Measurements from ENCODE around the gene SLC30A1.
A peak's percentile ranks its signal among the peaks of the same experiment; 100 is the strongest.

The SLC30A1 gene

DNA sequence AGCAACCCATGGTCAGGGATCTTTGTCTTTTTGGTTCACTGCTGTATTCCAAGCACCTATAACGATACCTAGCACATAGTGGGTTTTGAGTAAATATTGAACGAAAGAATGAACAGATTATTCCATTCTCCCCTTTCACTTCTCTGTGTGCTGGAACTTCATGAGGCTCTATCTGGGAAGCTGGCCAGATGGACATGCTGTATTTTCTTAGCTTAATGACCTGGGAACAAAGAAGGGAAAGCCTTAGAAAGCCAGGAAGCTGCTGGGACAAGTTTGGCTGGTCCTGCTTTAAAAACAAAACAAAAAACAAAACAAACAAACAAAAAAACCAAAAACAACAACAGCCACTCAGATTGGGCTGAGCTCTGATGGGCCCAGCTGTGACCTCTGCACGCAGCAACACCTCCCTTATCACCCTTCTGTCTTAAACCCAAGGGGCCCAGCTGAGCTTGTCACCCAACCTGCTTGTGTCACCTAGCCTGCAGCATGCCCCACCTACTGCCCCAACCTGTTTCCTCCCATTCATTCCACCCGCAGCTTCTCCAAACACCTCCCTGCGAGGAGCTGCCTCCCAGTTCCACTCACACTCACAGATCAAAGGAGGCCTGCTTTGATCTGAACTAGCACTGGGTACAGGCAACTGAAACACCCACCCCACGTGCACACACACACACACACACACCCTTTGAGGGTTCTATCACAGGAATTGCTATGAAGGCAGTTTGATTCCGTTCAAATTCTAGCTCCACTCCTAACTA, 37.1 kb downstream of the SLC30A1 start:
- DNase-seq = no peak

GRCh38 chr1:211541278-211541677, 37.7 kb downstream of the SLC30A1 start:
- DNase-seq = no peak

- DNase-seq = peak in 1 of 2 donors; percentile 13
These were observed 38.1 kb downstream of the SLC30A1 start for GRCh38 chr1:211540824-211541223.

GRCh38 chr1:211538287-211538686, 40.7 kb downstream of the SLC30A1 start:
- DNase-seq = no peak

DNA sequence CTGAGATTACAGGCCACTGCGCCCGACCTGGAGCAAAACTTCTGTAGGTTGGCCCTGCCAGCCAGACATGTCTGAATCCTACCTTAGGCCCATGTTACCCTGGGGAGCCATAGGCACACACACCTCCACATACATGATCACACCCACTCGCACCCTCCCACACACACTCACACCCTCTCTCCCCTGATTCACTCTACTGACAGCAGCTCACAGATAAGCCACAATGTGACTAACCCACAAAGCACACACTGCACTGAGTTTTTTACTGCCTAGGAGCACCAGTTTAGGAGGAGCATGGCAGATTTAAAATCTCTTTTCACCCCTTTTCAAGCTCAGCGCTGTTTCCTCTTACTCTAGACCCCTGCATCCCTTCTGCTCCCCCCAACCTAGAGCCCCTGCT, 41.7 kb downstream of the SLC30A1 start:
- no peak for DNase-seq

GRCh38 chr1:211536606-211537005, 42.4 kb downstream of the SLC30A1 start:
- no peak for DNase-seq

DNA sequence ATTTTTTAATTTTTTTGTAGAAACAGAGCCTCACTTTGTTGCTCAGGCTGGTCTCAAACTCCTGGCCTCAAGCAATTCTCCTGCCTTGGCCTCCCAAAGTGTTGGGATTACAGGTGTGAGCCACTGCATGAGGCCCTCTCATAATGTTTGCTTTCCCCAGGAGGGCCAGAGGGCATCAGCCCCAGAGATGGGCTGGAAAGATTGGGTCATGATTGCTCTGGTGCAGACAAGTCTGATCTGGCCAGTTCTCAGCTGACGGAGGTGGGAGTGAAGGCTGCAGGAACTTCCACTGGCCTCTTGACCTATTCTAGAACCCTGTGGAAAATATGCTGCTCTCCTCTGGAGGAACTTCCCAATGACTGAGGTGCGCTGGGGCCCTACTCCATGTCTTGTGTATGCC, 43.6 kb downstream of the SLC30A1 start:
- no peak for DNase-seq

DNA sequence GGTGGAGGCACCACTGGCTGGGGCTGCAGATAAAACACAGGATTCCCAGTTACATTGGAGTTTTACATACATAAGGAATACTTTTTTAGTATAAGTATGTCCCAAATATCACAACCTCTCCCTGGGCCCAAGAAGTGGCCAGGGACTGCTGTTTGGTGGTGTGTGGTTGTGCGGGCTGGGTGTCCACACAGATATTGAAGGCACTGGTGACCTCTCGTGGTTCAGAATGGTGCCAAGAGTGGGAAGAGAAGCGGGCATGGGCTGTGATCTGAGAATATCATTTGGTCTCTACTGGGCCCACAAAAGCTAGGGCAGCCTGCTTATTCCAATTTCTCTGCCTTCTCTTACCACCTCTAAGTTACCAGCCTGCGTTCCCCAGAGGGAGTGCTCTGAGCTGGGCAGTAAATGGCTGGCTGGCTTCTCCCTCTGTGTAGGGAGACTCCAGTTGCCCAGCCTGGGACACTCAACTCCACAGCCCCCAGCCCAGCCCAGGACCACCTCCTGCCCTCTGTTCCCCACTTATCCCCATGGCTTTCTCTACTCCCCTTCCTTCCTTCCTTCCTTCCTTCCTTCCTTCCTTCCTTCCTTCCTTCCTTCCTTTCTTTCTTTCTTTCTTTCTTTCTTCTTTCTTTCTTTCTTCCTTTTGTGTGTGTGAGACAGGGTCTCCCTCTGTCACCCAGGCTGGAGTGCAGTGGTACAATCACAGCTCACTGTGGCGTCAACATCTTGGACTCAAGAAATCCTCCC, 44.2 kb downstream of the SLC30A1 start:
- DNase-seq = no peak

- DNase-seq = no peak
These were observed 46.9 kb downstream of the SLC30A1 start for GRCh38 chr1:211532088-211532444.

DNA sequence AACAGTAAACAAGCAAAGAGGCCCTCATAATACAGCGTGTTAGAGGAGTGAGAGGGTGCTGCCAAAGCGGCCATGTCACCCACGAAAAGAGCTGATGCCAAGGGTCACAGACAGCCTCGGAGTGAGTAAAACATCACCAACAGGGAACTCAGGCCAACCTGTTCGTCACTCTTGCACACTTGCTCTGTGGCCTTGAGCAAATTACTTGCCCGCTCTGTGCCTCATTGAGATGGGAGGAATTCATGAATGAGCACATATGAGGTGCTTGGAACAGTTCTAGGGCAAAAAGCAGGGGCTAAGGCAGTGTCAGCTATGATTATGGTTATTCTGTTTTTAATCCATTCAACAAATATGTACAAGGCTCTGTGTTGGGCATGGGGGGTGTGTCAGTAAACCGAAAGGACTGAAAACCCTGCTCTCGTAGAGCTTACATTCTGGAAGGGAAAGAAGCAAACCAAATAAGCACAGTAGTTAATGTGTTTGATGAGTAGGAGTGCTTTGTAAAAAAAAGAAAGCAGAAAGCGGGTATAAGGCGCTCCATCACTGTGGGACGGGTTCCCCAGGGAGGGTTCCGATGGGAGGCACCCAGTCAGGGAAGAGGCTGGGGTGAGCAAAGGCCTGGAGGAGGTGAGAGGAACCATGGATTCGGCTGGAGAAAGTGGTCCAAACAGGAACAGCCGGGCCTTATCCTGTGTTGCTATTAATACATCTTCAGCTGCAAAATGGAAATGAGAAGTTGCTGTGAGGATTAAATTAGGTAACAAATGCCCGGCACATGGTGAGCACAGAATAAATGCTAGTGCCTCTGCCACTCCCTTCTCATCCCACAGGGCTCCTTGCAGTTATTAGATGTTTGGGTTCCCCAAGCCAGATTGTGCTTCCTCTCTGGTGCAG, 47.5 kb downstream of the SLC30A1 start:
- peak; percentile 5 to 11 for DNase-seq

DNA sequence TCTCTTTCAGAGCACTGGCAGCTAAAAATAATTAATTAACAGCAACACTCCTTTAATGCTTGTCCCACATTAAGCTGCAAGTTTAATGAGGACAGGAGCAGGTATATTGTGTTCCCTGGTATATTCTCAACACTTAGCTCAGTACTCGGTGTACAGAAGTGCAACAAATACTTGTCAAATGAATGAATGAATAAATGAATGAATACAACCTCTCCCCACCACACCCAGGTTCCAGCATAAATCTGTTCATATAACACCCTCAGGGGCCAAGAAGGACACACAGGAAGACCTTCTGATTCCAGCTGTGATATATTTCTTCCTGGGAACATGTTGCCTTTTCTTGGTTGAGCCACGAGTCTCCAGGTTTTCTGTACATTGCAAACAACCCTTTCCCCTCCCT, 48.9 kb downstream of the SLC30A1 start:
- DNase-seq = no peak

DNA sequence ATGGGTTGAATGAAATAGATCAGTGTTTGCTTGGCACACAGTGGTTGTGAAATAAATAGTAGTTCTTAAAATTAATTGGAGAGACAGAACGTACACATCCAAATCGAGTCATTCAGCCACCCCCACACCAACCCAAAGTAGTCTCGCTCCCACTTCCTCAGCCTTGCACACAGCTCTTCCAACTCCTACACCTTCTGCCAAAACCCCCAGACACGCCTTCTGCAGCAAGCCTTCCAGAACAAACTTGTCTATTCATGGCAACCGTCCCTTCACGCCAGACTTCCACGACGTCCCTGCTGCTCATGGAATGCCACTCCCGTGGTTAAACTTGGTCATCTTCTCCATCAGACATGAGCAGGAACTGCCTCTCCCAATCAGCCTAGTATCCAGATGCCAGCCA, 49.5 kb downstream of the SLC30A1 start:
- peak; percentile 22 to 49 for DNase-seq

DNA sequence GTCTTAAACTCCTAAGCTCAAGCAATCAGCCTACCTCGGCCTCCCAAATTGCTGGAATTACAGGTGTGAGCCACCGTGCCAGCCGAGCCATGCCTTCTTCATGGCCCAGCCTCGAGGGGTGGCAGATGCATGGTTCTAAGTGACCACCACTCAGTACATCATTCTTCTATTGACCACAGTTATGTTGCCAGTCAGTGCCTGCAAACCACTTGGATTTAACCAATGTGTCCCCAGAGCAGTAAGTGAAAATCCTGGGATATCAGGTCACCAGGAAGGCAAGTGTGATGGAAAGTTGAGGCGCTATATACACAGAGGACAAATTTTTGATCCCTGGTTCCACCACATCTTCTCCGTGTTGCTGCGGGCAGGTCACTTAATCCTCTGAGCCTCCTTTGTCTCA, 50.0 kb downstream of the SLC30A1 start:
- DNase-seq = no peak

DNA sequence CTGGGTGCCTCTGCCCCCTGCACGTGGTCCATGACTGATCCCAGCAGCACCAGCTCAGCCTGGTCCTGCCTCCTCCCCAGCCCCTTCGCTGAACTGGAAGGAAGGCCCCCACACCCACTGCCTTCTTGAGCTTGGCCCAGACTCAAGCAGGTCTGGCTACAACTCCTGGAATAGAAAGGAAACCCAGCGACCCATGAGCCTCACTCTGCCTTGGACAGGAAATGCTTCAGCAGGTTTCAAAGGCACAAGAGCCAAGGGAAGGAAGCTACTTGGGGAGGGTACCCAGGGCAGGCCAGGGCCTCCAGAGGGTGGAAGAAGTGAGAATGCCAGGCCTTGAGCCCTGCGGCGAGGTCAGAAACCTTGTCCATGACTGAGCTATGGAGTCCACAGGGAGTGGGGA, 51.1 kb downstream of the SLC30A1 start:
- DNase-seq = no peak

- DNase-seq = no peak
These were observed 52.0 kb downstream of the SLC30A1 start for GRCh38 chr1:211527006-211527405.

GRCh38 chr1:211526101-211526500, 52.9 kb downstream of the SLC30A1 start:
- DNase-seq = no peak

- DNase-seq = no peak
These were observed 53.8 kb downstream of the SLC30A1 start for GRCh38 chr1:211525101-211525676.

GRCh38 chr1:211524521-211524920, 54.4 kb downstream of the SLC30A1 start:
- DNase-seq = no peak

DNA sequence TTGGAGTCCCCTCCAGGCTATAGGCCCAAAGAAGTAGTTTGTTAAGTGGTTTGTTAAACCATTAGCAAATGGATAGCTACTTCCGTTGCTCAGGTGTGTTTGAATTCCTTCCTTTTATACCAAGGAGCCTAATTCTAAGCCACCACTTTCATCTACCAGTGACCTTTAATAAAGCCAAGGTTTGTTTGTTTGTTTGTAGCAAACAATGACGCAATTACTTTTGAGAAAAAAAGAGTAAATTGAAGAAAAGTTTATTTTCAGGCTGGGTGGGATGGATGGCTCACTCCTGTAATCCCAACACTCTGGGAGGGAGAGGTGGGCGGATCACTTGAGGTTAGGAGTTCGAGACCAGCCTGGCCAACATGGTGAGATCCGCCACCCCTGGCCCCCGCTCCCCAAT, 56.2 kb downstream of the SLC30A1 start:
- no peak for DNase-seq

All from inflammatory macrophage treated with lipopolysaccharide for 1 hour (primary cell).